Mammary epithelial cell (primary cell): ENCODE data around the gene FPR3.

Experiments used
- EZH2 ChIP-seq: IDR thresholded peaks from 2 replicates; pipeline ENCODE4 v1.6.1; 2012; ENCODE audit warnings: low read length, inconsistent platforms, borderline replicate concordance
- TF ChIP-seq, protein P1 (sequence below), 2 donors: IDR thresholded peaks in 1 of 2; conservative IDR thresholded peaks in 1 of 2; 2 replicates each; pipeline ENCODE4 v1.5.1; 2011 to 2012; ENCODE audit warnings: inconsistent platforms in 2 of 2, low read length in 2 of 2, mild to moderate bottlenecking in 2 of 2, control low read depth in 1 of 2, low read depth in 1 of 2; ENCODE audit not compliant: insufficient read depth in 1 of 2; ENCODE audit errors: extremely low read depth in 1 of 2

DNA sequence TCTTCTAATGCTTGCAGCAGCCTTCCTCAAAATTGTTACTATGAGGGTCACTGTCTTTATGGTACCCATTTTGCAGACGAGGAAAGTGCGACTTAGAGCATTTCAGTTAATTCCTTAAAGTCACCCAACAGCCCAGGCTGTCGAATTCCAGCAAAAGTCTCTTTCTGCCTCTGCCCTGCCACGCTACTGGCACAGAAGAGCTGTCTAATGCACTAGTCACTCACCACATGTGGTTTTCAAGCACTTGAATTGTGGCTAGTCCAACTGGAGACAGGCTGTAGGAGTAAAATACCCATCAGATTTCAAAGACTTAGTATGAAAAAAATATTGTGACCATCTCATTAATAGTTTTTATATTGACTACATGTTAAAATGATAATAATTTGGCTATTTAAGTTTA is 45.0 kb upstream of the FPR3 start:
- TF ChIP-seq, protein P1, sequence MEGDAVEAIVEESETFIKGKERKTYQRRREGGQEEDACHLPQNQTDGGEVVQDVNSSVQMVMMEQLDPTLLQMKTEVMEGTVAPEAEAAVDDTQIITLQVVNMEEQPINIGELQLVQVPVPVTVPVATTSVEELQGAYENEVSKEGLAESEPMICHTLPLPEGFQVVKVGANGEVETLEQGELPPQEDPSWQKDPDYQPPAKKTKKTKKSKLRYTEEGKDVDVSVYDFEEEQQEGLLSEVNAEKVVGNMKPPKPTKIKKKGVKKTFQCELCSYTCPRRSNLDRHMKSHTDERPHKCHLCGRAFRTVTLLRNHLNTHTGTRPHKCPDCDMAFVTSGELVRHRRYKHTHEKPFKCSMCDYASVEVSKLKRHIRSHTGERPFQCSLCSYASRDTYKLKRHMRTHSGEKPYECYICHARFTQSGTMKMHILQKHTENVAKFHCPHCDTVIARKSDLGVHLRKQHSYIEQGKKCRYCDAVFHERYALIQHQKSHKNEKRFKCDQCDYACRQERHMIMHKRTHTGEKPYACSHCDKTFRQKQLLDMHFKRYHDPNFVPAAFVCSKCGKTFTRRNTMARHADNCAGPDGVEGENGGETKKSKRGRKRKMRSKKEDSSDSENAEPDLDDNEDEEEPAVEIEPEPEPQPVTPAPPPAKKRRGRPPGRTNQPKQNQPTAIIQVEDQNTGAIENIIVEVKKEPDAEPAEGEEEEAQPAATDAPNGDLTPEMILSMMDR (conservative IDR thresholded peaks at IDR 0.05 in 1 of 2, IDR thresholded peaks at IDR 0.05 in 1 of 2; ENCODE audit: extremely low read depth in 1 of 2, insufficient read depth in 1 of 2, low read depth in 1 of 2, low read length in 2 of 2), result no peak
- TF ChIP-seq EZH2, result no peak
